Measurements from ENCODE around the gene LRRC17. TPM values are rescaled to one million over a fixed set of nuclear protein-coding genes. Genes with fewer than 3 reads are reported as not detected.

LRRC17 gene, protein sequence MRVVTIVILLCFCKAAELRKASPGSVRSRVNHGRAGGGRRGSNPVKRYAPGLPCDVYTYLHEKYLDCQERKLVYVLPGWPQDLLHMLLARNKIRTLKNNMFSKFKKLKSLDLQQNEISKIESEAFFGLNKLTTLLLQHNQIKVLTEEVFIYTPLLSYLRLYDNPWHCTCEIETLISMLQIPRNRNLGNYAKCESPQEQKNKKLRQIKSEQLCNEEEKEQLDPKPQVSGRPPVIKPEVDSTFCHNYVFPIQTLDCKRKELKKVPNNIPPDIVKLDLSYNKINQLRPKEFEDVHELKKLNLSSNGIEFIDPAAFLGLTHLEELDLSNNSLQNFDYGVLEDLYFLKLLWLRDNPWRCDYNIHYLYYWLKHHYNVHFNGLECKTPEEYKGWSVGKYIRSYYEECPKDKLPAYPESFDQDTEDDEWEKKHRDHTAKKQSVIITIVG
- under 1 TPM in 1 of 2 experiments, not detected in 1; 0.17 TPM for total RNA-seq

DNA sequence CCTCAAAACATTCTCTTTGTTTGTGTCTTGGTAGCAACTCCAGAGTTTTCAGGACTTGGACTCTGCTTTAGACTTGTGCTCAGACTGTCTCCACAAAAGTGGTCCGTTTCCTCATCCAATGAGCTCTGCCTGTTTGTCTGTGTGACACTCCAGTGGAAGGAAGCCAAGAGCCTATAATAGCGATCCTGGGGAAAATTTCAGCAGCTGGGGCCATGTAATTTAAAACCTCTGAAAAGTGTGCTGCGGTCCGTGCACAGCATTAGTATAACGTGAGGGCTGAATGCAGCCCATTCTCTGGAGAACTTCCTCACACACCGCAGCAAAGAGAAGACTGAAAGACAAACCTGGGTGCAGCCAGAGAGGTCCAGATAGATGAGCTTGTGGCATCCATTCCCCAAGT lies at the start of gene LRRC17:
Gene LRRC17 (plus strand): TSS at position 259 of the 400 bp plus-strand sequence. CDS start 20,914 bp downstream, outside the sequence.

Other genes with a start within 250 kb of the LRRC17 start
- gene POLR2J2, start 241.3 kb upstream of the LRRC17 start, total RNA-seq: 10 to 100 TPM; 12.5 to 13.4 TPM
- gene FAM185A, start 164.0 kb upstream of the LRRC17 start, total RNA-seq: 1 to 10 TPM; 6.5 to 8.5 TPM
- under 1 TPM; 0.58 to 0.65 TPM for gene FBXL13, start 161.8 kb downstream of the LRRC17 start, total RNA-seq
- 10 to 100 TPM; 31.8 to 32.7 TPM for gene ARMC10, start 162.1 kb downstream of the LRRC17 start, total RNA-seq
- gene NAPEPLD, start 236.1 kb downstream of the LRRC17 start, total RNA-seq: 10 to 100 TPM; 10.2 to 11.5 TPM